HG03159 (cell line): ENCODE measurements around the gene TRRAP.
"Not testable (repeated sequence)": the region's sequence is repeated elsewhere in the genome, so short reads cannot be mapped to it uniquely, and the experiment has no call there.

ENCODE experiments used
- ATAC-seq: cut with Tn5 transposase; IDR thresholded peaks from one replicate; pipeline ENCODE4 v1.9.1; 2021; ENCODE audit warnings: mild to moderate bottlenecking, moderate library complexity; ENCODE audit not compliant: unreplicated experiment

The TRRAP gene

DNA sequence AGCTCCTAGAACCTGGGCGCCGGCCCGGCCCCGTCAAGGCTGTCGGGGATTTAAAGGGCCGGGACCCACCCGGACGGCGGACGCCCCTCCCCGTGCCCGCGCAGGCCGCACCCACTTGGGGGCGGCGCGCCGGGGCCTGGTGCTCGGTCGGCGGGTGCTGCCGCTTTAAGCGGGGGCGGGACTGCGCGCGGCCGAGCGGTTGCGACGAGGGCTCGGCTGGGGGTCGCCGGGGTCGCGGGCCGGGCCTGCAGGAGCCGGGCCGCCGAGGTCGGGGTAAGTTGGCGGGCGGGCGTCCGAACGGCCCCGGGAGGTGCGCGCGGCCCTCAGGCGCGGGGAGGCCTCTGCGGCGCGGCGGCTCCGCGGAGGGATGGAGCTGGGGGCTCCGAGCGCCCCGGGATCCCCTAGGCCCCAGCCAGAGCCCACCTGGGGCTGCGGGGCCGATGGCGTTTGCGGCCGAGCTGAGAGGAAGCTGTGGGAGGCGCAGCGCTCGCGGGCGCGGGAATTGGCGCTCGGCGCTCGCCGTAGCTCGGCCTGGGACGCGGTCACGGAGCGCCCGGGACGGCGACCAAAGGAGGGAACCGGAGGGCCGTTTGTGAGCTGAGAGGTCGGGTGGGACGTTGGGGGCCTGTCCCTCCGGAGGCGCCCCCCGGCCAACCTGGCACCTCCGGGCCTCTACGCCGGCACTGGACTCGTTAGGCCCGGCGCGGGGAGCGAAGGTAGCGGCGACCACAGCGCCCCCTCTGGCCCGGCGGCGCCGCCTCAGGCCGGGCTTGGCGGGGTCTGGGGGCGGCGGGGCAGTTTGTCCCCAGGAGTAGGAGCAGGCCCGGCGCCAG lies at the start of gene TRRAP:
Gene TRRAP (plus strand): TSS at position 168 of the 833 bp plus-strand sequence. CDS start 2,619 bp downstream, outside the sequence.
- peak; percentile 65 for ATAC-seq

GRCh38 chr7:98830972-98831548 lies 47.3 kb upstream of the TRRAP start:
- no peak for ATAC-seq

DNA sequence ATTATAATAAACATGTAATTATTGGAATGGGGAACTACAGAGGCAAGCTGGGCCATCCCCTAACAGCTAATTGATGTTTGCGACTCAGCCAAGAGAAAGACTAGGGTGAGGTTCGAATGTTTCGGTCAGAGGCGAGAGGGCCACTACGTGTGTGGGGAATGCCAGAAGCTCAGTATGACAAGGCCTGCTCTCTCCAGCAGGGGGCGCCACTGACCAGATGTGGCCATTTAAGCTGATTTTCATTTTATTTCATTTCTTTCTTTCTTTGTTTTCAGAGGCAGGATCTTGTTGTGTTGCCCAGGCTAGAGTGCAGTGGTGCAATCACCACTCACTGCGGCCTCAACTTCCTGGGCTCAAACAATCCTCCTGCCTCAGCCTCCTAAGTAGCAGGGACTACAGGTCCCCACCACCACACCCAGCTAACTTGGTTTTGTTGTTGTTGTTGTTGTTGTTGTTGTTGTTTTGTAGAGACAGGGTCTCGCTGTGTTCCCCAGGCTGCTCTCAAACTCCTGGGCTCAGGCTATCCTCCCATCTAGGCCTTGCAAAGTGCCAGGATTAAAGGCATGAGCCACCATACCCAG lies 46.6 kb upstream of the TRRAP start:
- ATAC-seq = no peak

- ATAC-seq = no peak
Observed at GRCh38 chr7:98833022-98833421, 45.3 kb upstream of the TRRAP start.

- ATAC-seq = no peak
Observed at GRCh38 chr7:98834949-98835348, 43.4 kb upstream of the TRRAP start.

GRCh38 chr7:98836811-98837629 lies 41.3 kb upstream of the TRRAP start:
- no peak for ATAC-seq

GRCh38 chr7:98837630-98837972 lies 40.7 kb upstream of the TRRAP start:
- no peak for ATAC-seq

- ATAC-seq = no peak
Observed at GRCh38 chr7:98840096-98840495, 38.2 kb upstream of the TRRAP start.

DNA sequence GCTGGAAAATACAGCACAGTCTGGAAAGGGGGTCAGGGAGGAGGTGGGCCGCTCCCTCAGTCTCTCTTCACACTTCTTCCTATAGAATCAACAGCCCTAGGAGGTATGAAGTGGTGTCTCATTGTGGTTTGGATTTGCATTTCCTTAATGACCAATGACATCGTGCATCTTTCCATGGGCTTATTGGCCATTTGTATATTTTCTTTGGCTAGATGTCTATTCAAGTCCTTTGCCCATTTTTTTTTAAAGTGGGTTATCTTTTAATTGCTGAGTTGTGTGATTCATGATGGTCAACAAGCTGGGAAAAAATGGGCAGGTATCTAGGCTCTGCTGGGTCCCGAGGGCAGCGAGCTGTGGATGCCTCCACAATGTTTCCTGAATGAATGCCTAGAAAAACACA lies 37.6 kb upstream of the TRRAP start:
- no peak for ATAC-seq

- peak; percentile 56 for ATAC-seq
Observed at GRCh38 chr7:98841179-98841997, 36.9 kb upstream of the TRRAP start.

DNA sequence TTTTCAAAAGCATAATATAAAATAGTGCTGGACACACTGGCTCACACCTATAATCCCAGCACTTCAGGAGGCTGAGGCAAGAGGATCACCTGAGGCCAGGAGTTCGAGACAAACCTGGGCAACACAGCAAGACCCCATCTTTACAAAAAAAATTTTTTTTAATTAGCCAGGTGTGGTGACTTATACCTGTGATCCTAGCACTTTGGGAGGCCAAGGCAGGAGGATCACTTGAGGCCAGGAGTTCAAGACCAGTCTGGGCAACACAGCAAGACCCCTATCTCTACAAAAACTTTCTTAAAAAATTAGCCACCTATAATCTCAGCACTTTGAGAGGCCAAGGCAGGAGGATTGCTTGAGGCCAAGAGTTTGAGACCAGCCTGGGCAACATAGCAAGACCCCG lies 35.8 kb upstream of the TRRAP start:
- not testable (repeated sequence) for ATAC-seq

DNA sequence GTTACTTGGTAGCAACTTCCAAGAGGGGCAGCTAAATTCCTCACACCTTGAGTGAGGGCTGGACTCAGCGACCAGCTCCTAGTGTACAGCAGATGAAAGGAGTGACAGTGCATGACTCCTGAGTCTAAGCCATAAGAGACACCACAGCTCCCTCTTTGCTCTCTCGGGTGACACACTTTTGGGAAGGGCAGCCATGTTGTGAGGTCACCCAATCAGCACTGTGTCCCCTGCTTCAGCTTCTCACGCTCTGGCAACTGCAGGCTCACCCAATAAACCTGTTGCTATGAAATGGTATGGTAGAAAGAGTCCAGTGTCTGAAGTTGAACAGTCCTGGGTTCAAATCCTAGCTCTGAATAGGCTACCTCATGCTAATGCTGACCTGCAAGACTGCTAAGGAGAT lies 29.4 kb upstream of the TRRAP start:
- ATAC-seq = no peak

GRCh38 chr7:98852826-98853225 lies 25.5 kb upstream of the TRRAP start:
- no peak for ATAC-seq

DNA sequence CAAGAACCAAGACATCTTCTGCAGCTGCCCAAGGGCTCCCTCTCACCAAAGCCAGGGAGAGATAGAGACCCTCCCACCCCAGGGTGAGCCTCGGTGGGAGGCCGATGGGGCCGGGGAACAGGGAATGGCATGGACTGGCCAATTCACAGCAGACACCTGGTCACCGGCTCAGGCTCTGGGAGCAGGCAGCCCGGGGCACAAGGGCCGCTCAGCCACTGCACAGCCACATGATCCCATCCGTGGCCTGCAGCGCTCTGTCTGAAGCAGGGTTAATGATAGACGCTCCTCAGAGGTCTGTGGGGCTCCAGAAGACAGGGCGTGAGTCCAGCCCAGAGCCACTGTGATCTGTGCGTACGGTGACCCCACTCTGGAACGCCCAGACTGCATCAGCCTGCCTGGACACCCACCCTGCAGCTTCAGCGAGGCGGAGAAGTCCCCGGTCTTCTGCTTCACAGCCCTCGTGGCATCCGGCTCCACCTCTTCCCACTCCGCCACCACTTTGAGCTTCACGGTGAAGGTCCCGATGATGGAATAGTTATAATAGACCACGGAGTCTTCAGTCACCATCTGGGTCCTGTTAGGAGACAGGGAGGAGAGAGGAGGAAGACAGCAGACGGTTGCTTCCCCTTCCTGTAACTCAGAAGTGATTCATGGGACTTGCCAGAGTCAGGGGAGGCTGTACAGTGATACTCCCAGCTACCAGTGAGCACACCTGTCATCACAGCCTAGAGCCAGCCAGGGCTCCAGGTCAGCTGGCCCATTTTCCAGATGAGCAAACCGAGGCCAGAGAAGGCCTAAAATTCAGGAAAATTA lies 22.5 kb upstream of the TRRAP start:
- no peak for ATAC-seq

DNA sequence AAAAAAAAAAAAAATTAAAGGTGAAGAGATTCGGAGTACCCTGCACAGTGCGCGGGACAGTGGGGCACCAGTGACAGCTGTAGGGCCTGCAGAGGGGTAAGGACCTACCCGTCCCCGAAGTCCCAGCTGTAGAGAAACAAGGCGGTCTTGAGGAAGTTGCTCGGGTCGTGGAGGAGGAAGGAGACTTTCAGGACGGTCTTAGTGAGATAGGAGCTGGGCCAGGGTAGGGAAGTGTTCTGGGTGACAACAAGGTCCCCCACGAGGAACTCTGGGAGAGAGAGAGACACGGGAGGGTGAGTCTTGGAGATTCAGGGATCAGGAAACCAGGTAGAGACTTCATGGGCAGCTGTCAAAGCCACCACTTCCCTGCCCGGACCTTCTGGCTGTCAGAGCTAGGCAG lies 18.3 kb upstream of the TRRAP start:
- ATAC-seq = no peak

GRCh38 chr7:98862203-98862602 lies 16.1 kb upstream of the TRRAP start:
- ATAC-seq = no peak

- ATAC-seq = no peak
Observed at GRCh38 chr7:98862716-98863420, 15.5 kb upstream of the TRRAP start.

GRCh38 chr7:98863601-98864000 lies 14.7 kb upstream of the TRRAP start:
- no peak for ATAC-seq
